Activated CD8-positive, alpha-beta memory T cell treated with anti-CD3 and anti-CD28 coated beads for 4 hours (primary cell): ENCODE data around the gene DAZAP1.

Source experiments
- DNase-seq, 2 donors: peaks; one replicate each; pipeline ENCODE4 v3.0.0-alpha.2; 2020; ENCODE audit warnings: low read depth in 2 of 2

Gene DAZAP1

DNA sequence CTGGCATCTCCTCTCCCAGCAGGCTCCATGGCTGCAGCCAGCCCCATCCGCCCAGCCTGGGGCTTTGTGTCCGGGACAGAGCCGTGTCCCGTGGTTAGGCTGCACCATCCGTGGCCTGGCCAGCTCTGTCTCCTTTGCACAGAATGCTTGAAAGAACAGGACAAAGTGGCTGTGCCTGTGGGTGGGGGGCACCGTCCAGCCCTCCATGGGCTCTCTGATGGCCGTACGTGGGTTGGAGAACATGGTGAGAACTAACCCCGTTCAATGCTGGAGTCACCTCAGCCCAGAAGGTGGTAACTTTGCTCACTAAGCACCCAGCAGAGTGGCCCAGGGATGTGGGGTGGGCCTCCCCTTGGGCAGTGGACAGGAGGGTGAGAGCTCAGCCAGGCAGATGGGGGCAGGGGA, 33.6 kb downstream of the DAZAP1 start:
- DNase-seq, result no peak

DNA sequence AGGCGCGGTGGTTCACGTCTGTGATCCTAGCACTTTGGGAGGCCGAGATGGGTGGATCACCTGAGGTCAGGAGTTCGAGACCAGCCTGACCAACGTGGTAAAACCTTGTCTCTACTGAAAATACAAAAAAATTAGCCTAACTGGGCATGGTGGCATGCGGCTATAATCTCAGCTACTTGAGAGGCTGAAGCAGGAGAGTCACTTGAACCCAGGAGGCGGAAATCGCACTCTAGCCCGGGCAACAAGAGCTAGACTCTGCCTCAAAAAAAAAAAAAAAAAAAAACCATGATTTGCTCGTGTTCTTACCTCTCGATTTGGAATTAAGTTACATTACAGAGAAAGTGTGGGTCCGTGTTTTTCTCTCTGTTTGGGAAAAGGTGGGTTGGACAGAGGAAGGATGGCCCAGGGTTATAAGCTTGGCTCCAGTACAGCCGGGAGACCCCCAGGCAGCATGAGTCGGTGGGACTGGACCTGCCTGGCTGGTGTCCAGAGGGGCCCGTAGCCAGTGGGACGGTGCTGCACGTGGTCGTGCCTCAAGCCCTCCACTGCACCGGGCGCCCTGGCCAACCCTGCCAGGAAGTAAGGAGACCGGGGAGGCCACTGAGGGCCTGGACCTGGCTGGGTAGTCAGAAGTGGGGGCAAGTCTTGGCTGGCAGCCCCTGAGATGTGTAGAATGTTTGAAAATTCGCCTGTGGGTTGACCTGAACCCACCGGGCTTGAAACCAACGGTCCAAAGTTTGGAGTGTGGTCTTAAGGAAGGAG, 34.5 kb downstream of the DAZAP1 start:
- DNase-seq, result no peak

DNA sequence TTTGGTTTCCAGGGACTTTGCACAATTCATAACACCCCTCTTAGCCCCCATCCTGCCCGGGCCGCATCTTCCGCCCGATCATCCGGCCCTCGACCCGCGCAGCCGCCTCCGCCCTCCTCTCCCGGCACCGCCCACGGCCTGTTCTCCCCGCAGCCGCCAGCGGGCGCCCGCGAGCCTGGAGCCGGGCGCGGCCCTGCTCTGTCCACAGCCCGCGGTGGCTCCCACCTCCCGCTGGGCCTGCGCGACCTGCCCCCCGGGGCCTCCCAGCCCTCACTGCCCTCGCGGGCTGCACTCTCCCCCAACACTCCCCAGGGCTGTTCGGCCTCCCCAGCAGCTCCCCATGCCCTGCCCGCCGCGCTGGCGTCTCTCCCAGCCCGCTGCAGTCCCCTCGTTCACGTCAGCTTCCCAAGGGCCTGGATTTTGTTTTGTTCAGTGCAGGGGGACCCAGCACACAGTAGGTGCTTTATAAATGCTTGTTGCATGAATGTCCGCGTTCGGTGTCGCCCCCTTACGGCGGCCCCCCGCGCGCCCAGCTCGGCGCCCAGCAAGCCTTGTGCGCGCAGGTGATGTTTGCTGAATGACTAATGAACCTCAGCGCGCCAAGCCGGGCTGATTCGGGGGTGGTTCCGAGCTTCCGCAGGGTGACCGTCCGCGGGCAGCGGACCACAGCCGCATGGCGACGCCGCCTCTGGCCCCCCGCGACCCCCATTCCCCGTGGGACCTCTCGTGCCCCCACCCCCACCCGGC, 38.0 kb downstream of the DAZAP1 start:
- DNase-seq, result peak; percentile 43 to 53

DNA sequence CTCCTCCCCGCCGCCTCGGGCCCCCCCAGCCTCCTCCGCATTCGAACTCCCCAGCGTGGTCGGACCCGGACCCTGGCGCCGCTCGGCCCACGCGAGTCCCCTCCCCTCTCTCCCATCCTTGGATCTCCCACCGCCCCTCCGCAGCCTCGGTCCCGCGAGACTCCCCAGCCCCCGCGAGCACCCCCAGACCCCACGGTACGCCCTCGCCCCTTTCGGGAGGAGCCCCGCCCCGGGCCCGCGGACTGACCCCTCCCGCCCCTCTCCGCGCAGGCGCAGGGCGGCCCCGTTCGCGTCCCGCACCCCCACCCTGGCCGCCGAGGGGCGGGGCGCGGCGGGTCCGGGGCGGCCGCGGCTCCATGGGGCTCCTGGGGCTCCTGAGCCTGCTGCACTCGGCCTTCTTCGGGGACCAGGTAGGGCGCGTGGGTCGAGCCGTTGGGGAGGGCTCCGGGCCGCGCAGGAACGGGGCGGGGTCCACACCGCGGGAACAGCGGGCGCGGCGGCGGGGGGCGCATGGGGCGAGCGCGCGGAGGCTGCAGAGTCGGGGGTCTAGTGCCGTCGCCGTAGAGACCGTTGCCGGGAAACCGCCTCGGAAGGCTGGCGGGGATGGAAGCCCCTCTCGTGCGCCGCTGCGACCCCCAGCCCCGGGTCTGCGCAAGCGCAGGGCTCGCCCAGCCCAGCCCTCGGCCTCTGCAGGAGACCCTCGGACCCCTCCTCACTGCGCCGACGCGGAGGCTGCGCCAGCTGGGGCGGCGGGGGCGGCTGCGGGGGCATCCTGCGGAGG, 38.7 kb downstream of the DAZAP1 start:
- DNase-seq, result no peak

DNA sequence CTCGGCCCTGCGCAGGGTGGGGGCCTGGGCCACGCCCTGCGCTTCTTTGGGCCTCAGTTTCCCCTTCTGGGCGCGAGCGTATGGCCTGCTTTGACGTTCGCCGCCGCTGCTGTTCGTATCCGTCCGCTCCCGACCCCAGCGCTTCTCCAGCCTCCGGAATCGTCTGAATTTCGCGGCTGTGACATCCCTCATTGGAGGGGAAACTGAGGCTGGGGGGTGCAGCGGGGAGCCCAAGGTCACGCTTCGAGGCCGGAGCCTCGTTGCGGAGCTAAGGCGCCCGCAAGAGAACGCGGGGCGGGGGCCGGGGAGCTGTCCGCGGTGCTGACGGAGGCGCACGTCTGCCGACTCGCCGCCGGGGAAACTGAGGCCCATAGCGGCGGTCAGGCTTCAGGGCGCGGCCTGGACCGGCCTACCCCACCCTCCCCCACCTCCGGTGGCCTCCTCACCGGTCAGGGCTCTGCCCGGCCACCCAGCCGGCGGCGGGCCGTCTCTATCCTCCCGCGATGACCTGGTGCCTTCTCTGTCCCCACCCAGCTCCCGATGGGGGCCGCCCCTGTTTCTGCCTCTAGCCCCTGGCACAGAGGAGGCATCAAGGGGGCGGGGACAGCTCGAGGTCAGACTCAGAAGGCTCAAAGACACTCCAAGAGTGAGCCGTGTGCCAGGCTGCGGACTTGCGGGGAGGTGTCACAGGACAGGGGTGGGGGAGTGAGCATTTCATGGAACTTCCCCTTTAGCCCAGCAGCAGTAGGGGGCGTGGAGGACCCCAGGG, 39.5 kb downstream of the DAZAP1 start:
- DNase-seq, result no peak

DNA sequence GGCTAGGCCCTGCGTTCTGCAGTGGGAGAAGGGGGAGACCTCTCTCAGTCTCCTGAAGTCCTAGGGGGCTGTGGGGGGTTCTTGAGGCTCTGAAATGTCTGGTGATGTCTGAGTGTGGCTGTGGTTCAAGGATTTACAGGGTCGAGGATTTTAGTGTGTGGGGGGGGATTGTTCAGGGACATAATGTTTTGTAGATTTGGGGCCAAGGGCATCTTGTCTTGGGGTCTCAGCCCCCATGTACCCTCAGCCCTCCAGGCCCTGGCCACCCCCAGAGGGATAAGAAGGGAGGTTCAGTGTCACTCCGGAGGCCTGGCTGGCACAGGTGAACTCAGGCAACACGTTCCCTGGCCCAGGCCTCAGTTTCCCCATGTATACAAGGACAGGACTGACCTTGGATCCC, 40.1 kb downstream of the DAZAP1 start:
- DNase-seq, result no peak

DNA sequence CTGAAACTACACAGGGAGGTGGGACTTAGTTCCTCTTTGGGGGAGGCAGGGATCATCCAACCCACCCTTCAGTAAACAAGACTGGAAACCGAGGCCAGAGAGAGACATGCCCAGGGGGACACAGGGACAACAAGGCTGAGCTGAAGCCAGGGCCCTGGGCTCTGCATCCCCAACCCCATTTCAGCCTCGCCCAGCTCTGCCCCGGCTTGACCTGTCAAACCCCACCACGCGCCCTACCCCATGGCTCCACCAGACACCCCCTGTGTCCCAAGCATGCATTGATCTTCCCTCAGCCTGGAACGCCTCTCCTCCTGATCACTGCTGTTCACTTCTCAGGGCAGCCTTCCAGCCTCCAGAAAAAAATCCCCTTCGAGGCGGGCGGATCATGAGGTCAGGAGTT, 40.6 kb downstream of the DAZAP1 start:
- no peak for DNase-seq

DNA sequence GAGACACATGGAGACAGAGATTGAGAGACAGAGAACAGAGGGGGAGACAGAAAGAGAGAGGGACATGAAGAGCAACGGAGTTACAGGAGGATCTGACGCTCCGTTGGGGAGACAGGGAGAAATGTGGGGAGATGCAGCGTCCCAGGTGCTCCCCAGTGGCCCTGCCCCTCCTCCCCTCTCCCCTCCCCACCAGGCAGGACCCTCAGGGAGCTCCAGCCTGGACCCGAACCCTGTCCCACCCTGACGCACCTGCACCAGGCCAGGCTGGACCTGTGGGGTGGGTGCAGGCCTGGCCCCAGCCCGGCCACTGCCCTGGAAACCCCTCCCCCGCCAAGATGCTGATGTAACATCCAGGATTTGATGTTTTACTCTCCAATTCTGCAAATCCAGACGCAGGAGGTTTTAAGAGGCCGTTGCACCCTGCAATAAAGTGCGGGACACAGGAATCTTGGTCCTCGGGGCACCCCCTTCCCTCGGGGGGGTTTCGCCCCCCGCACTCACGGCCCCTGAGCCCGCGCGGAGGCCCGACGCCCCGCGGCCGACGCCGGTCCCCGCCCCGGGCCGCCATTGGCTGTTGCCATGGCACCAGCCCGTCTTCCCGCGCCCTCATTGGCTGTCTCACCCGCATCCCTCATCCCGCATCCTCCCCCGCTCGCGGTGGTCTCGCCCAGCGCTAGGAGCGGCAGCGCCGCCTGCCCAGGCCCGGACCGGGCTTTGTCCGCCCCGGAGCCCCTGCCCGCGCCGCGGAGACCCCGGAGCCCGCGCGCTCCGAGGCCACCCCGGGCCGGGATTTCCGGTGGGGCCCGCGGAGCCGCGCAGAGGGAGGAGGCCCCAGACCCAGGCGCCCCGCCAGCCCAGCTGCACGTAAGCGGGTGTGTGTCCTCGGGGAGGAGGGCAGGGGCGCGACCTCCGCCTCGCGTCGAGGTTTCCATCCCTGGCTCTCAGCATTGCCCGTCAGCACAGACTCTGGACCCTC, 42.4 kb downstream of the DAZAP1 start, which contains the start of gene APC2:
APC2 (plus strand) TSS at position 655 of the 976 bp plus-strand sequence. CDS start 2,881 bp downstream, outside the sequence.
- no peak for DNase-seq

DNA sequence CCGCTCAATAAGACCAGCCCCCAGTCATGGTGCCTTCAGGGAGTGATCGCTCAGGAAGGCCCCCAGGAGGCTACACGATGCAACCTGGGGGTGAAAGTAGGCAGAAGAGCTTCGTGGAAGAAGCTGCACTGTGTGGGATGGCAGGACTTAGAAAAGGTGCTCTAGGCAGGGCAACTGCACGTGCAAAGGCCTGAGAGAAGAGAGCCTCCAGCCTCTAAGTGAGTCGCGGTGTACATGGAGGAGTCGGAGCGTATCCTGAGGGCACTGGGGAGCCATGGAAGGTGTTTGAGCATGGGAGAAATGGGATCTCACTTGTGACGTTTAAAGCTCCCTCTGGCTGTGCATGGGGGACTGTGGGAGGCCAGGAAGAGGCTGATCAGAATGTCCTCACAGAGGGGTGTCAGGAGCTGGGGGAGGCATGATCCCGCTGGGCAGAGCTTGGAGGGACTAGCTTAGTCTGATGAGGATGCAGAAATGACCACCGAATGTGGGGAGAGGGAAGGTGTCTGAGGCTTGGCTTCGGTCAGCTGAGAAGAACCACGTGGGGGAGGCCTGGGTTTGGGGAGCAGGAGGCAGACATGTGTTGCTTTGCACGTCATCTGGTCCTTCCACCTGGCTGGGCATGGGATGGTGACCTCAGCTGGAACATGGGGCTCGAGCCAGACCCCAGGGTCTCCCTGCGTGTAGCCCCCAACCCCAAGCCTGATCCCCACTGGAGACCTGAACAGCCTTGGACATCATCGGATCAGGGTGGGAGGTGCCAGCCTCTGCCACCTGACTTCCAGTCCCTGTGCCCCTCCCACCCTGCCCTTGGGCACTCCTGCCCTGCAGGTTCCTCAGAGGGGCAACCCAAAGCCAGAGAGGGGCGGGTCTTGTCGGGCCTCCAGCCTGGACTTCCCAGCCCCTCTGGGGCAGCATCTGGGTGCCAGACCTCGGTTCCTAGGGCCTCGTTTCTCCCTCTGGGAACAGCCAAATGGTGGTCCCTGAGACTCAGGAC, 43.6 kb downstream of the DAZAP1 start:
- no peak for DNase-seq

DNA sequence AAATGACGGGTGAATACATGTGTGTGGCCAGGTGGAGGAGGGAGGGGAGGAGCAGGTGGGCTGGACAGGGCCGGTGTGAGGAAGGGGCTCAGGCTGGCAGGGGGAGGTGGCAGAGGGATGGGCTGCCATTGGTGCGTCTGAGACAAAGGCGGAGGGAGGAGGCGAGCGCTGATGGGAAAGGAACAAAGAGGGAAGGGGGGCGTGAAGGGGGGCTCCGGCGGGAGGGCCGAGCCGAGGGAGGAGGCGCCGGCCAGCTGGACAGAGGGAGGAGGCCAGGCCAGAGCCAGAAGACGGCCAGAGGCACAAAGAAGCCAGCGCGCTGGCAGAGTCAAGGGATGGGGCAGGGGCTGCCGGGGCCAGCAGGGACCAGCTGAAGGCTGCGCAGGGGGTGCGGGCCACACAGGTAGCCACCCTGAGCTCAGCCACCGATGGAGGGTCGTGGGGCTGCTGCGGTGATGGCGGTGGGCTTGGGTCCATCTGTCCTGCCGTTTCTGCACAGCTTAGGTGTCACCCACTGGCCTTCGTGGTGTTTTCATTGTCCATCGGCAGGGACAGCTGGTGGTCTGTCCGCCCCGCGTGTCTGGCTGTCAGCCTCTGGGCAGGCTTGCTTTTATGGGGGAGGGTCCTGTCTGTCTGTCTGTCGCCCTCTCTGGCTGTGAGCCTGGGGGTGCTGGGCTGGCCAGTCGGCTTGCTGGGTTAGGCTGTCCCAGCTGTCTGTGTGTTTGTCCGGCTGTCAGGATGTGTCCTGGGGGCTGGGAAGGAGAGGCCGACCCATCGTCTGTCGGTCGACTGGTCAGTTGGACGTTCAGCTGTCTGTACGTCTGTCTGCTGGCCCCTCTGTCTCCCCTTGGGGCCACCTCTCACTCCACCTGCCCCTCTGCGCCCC, 44.8 kb downstream of the DAZAP1 start:
- no peak for DNase-seq

DNA sequence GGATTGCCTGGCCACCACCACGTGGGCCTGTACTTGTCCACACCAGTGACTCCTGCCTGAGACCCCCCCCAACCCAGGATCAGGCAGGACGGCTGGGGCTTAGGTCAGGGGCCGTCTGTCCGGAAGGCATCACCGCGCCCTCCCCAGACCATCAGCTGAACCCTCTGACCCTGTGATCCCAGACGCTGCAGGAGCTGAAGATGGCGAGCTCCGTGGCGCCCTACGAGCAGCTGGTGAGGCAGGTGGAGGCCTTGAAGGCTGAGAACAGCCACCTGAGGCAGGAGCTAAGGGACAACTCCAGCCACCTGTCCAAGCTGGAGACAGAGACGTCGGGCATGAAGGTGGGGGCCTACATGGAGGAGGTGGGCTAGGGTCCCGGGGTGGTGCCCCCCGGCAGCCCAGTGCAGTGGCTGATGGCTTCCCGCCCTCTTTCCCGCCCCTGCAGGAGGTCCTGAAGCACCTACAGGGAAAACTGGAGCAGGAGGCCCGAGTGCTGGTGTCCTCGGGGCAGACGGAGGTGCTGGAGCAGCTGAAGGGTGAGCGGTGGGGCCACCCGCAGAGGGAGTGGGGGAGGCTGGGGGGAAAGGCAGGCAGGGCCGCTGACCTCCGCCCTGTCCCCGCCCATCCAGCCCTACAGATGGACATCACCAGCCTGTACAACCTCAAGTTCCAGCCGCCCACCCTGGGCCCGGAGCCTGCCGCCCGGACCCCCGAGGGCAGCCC, 45.6 kb downstream of the DAZAP1 start:
- no peak for DNase-seq

DNA sequence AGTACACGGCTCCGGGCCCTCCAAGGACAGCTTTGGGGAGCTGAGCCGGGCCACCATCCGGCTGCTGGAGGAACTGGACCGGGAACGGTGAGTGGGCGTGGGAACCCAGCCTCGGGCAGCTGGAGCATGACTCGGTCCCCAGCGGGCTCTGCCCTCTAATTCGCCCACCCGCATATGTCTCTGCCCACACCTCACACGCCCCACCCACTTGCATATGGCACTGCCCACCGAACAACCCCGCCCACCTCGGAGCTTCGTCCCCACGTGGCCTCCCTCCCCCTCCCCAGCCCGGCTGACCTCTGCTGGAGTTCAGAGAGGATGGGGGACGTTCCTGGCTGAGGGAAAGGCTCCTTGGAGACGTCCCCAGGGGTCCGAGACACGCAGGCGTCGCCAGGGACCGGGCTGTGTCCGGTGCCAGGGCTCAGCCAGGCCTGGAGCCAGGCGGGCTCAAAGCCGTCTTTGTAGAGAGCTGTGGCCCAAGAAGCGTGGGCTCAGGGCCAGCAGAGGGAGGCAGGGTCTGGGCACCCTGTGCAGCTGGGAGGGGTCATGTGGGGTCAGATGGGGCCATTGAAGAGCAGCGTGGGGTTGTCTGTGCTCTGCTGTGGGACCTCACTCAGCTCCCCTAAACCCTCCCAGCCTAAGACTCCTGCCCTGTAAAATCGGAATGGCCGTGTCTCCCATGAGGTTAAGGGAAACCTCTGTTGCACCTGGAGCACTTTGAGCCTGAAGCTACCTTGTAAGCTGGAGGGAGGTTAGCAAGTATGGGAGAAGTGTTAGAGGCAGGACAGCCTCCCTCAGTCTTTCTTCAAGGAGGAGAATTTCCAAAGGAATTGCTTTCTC, 46.4 kb downstream of the DAZAP1 start:
- DNase-seq, result no peak

DNA sequence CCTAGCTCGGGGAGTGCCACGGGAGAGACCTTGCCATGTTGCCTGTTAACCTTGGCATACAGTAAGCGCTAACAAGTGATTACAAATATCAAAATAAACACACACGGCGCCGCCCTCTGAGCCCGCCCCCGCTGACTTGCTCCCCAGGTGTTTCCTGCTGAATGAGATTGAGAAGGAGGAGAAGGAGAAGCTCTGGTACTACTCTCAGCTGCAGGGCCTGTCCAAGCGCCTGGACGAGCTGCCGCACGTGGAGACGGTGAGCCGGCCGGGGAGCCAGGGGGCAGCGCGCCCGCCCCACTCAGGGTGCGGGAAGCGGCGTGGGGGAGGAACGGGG, 47.6 kb downstream of the DAZAP1 start:
- no peak for DNase-seq

DNA sequence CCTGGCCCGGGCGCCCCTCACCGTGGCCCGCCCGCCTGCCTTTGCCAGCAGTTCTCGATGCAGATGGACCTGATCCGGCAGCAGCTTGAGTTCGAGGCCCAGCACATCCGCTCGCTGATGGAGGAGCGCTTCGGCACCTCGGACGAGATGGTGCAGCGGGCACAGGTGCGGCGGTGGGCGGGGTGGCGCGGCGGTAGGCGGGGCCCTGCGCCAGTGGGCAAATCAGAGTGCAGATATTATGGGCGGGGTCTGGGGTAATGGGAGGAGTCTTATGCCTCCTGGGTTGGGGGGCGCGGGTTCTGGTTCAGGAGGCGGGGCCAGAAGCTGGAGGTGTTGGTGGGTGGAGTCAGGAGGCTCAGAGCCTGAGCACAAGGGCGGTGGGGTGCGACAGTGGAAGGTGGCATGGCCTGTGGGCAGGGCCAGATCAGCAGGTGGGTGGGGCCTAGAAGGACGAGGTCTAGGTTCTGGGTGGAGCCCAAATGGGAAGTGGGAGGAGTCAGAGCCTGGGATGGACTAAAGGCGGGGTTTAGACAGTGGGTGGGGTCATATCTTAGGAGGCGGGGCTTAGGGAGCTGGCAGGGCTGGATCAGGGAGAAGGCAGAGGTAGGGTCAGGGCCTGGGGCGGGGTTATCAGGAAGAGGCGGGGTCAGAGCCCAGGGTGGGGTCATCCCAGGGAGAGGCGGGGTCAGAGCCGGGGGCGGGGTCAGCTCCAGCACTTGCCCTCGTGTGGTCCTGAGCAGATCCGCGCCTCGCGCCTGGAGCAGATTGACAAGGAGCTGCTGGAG, 48.1 kb downstream of the DAZAP1 start:
- no peak for DNase-seq

DNA sequence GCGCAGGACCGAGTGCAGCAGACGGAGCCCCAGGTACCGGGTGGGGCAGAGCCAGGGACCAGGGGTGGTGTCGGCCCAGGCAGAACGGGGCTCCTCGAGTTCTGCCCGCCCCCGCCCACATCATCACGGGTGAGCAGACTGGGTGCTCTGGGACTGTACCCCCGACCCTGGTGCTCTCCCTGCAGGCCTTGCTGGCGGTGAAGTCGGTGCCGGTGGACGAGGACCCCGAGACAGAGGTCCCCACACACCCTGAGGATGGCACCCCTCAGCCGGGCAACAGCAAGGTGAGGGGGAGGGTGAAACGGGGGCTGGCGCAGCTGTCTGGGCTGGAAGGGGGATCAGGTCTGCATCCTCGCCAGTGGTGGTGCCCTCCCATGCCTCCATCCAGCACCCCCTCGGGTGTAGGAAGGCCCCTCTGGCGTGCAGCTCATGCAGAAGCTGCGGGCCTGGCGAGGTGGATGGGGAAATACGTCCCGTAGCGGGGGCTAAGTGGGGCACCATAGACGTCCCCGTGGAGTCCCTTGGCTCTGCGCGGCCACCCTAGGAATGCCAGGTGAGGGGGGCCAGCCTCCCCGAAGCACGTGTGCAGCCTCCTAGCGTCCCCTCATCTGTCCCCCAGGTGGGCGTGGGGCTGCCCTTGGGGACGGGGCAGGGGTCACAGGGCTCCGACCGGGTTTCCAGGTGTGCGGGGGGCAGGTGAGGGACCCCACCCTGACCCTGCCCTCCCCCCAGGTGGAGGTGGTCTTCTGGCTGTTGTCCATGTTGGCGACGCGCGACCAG, 48.9 kb downstream of the DAZAP1 start:
- DNase-seq, result no peak
